ENCODE data around the gene PWWP2B. TPM values are rescaled to one million over a fixed set of nuclear protein-coding genes. Genes with fewer than 3 reads are reported as not detected.
A peak's percentile ranks its signal among the peaks of the same experiment; 100 is the strongest.

Gene PWWP2B
- total and polyA plus RNA-seq, 2 experiments from 2014 or later: 11.8 to 35.7 TPM

DNA sequence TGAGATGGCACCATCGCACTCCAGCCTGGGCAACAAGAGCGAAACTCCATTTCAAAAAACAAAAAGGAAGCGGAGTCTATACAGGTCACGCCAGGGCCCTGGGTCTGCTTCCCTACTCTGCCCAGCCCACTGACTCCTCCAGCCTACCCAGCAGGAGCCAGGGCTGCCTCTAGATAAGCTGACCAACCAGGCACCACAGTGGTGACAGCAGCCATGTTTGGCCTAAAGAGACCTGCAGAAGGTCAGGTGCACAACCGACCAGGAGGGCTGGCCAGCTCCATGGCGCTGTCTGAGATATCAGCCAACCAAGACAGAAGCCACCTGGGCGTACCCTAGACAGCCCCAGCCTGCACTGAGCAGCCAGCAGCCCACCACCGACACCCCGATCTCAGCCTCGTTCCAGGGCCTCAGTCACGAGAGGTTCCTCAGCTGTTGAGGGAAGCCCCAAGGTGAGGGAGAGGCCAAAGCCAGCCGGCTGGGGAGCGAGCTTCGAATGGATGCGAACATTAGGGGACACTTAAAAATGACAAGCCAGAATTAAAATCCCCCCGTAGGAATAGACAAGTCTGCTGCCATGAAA lies 24.4 kb upstream of the PWWP2B start:
- H3K4me3 ChIP-seq: no peak overlapping the region
- H3K36me3 ChIP-seq: no peaks in the 10 kb centered on the region
- no peak for DNase-seq (ENCODE audit: low read depth in 1 of 2, low spot score in 1 of 2)
- H3K4me1 ChIP-seq (ENCODE audit: low read depth): peaks cover 4% of the 10 kb centered on the region
- no peaks in the 10 kb centered on the region for H3K27me3 ChIP-seq
- H3K9me3 ChIP-seq (ENCODE audit: low read depth): no peaks in the 10 kb centered on the region
- no peak overlapping the region for H3K27ac ChIP-seq
- TF ChIP-seq, protein P1, sequence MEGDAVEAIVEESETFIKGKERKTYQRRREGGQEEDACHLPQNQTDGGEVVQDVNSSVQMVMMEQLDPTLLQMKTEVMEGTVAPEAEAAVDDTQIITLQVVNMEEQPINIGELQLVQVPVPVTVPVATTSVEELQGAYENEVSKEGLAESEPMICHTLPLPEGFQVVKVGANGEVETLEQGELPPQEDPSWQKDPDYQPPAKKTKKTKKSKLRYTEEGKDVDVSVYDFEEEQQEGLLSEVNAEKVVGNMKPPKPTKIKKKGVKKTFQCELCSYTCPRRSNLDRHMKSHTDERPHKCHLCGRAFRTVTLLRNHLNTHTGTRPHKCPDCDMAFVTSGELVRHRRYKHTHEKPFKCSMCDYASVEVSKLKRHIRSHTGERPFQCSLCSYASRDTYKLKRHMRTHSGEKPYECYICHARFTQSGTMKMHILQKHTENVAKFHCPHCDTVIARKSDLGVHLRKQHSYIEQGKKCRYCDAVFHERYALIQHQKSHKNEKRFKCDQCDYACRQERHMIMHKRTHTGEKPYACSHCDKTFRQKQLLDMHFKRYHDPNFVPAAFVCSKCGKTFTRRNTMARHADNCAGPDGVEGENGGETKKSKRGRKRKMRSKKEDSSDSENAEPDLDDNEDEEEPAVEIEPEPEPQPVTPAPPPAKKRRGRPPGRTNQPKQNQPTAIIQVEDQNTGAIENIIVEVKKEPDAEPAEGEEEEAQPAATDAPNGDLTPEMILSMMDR (IDR thresholded peaks at IDR 0.05; ENCODE audit: low read depth, low read length): no peak

DNA sequence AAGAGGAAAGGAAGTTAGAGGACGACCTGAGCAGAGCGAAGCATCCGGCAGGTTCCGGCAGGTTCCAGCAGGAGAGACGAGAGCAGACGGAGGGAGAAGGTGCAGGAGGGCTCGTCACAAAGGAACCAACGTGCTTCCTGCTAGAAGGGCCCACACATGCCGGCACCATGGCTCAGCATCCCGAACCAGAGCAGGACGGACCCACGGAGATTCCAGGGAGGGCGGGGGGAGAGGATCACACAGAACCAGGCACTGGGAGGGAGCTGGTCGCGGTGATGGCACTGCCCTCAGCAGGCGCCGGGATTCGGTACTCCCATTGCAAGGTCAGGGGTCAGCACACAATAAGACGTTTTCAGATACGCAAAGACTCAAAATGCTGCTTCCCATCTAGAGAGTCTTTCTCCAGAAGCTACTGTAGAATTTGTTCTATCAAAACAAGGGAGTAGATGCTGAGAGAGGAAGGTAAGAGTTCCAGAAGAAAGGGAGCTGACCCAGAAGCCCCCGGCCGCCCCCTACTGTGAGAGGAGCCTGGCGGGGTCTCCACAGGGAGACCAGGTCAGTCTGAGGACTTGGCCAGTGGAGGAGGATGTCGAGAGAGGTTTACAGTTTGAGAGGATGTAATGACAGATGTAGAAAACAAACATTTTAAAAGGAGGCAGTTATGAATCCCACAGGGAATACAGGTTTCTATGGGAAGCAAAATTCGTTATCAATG lies 23.6 kb upstream of the PWWP2B start:
- Histone ChIP-seq H3K36me3 (no peaks in the 10 kb centered on the region), H3K4me1 (ENCODE audit: low read depth) (peaks cover 4% of the 10 kb centered on the region), H3K27ac (no peak overlapping the region), H3K27me3 (no peaks in the 10 kb centered on the region), H3K9me3 (ENCODE audit: low read depth) (no peaks in the 10 kb centered on the region), H3K4me3 (no peak overlapping the region)
- no peak for DNase-seq (ENCODE audit: low read depth in 1 of 2, low spot score in 1 of 2)
- TF ChIP-seq, protein P1 (IDR thresholded peaks at IDR 0.05; ENCODE audit: low read depth, low read length): no peak

DNA sequence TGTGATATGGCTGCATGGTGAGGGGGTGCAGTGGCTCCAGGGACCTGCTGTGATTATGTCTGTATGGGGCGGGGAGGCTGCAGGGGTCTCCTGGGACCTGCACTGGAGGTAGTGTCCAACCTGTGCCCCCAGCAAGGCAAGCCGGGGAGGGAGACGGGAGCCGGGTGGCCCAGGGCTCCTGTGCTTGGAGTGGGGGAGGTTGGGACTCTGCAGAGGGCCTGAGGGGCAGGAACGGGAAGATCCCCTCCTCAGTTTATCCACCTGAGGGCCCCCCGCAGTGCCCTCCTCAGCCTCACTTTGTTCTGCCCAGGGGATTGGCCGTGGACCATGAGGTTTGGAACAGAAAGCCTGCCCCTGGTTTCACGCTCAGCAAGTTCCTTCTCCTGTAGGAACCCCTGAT lies 22.8 kb upstream of the PWWP2B start:
- no peak overlapping the region for H3K27ac ChIP-seq
- DNase-seq (ENCODE audit: low read depth in 1 of 2, low spot score in 1 of 2): no peak
- no peaks in the 10 kb centered on the region for H3K36me3 ChIP-seq
- TF ChIP-seq, protein P1 (IDR thresholded peaks at IDR 0.05; ENCODE audit: low read depth, low read length): no peak
- no peaks in the 10 kb centered on the region for H3K9me3 ChIP-seq (ENCODE audit: low read depth)
- no peaks in the 10 kb centered on the region for H3K27me3 ChIP-seq
- H3K4me3 ChIP-seq: no peak overlapping the region
- H3K4me1 ChIP-seq (ENCODE audit: low read depth): peaks cover 4% of the 10 kb centered on the region

DNA sequence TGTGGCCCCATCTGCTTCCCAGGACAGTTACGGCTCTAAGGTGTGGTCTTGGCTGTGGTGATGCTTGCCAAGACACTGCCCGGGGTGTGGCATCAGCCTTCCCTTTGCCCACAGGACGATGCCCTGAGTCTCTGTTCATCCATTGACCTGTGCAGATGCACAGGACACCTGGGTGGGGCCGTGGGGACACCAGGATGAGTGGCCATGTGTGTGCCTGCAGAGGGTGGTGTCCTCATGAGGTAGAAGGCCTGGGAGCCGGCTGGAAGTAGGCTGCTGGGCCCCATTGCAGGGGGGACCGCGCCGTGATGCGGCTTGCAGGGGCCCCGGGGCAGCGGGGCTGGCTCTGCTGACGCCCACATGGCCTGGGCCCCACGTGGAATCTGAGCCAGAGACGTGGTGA lies 22.4 kb upstream of the PWWP2B start:
- H3K36me3 ChIP-seq: no peaks in the 10 kb centered on the region
- no peaks in the 10 kb centered on the region for H3K27me3 ChIP-seq
- no peaks in the 10 kb centered on the region for H3K9me3 ChIP-seq (ENCODE audit: low read depth)
- TF ChIP-seq, protein P1 (IDR thresholded peaks at IDR 0.05; ENCODE audit: low read depth, low read length): no peak
- H3K4me1 ChIP-seq (ENCODE audit: low read depth): peaks cover 4% of the 10 kb centered on the region
- H3K4me3 ChIP-seq: no peak overlapping the region
- no peak overlapping the region for H3K27ac ChIP-seq
- no peak for DNase-seq (ENCODE audit: low read depth in 1 of 2, low spot score in 1 of 2)

DNA sequence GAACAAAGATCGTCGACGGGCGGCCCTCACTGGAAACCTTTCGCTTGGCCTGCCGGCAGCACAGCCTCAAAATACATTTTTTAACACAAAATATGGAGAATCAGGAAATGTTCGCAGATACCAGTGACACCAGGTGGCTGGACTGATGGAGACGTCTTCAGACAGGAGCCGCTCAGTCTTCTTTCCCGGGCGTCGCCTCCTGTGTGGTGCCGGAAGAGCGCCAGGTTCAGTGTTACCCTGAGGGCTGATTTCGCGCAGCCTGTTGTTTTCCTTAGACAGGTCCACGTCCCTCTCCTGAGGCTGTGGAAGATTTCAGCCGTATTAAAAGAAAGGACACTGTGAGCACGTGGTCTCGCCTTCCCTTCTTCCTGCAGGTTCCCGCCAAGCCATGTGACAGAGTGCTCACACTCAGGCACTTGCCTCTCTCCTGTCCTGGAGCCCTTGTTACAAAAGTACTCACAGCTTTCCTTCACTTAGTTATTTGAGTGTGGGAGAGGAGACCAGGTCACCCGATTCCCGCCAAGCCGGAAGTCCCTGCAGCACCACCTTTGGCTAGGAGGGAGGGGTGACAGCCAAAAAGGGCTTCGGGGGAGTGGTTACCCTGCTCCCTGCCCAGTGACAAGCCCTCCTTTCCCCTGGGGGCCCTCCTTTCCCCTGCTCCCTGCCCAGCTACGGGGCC lies 21.7 kb upstream of the PWWP2B start:
- peak in 1 of 2 donors; percentile 65 for DNase-seq (ENCODE audit: low read depth in 1 of 2, low spot score in 1 of 2)
- Histone ChIP-seq H3K4me1 (ENCODE audit: low read depth) (peaks cover 4% of the 10 kb centered on the region), H3K36me3 (no peaks in the 10 kb centered on the region), H3K27me3 (no peaks in the 10 kb centered on the region), H3K27ac (peak overlapping the region; percentile 80), H3K4me3 (no peak overlapping the region), H3K9me3 (ENCODE audit: low read depth) (no peaks in the 10 kb centered on the region)
- TF ChIP-seq, protein P1 (IDR thresholded peaks at IDR 0.05; ENCODE audit: low read depth, low read length): no peak
